ENCODE data around the gene DCTN5.

DCTN5 gene

GRCh38 chr16:23678430-23679273 lies 37.4 kb downstream of the DCTN5 start, which contains the start of gene PLK1:
Gene PLK1, plus strand, starts transcription at chr16:23678889. Its CDS starts 44 bp downstream, at chr16:23678933.
- H3K4me1 Mint-ChIP-seq, result peaks cover 19% of the 10 kb centered on the region
- DNase-seq (ENCODE audit: low spot score in 2 of 2), result peak; percentile 57 to 91
- ATAC-seq, result peak; percentile 97
- H3K27ac Mint-ChIP-seq, result peak within 1 kb of the TSS; percentile 83
- peak within 1 kb of the TSS; percentile 86 for H3K4me3 Mint-ChIP-seq
- H3K36me3 Mint-ChIP-seq, result peaks cover 63% of the 10 kb centered on the region
- H3K9me3 Mint-ChIP-seq, result no peaks in the 10 kb centered on the region

GRCh38 chr16:23679274-23679985 lies 38.2 kb downstream of the DCTN5 start:
- Mint-ChIP-seq H3K36me3 (peaks cover 63% of the 10 kb centered on the region), H3K4me1 (peaks cover 19% of the 10 kb centered on the region), H3K9me3 (no peaks in the 10 kb centered on the region), H3K4me3 (peak overlapping the region; percentile 86), H3K27ac (peak overlapping the region; percentile 83)
- ATAC-seq, result peak; percentile 3
- DNase-seq (ENCODE audit: low spot score in 2 of 2), result peak in 1 of 2 donors; percentile 59

DNA sequence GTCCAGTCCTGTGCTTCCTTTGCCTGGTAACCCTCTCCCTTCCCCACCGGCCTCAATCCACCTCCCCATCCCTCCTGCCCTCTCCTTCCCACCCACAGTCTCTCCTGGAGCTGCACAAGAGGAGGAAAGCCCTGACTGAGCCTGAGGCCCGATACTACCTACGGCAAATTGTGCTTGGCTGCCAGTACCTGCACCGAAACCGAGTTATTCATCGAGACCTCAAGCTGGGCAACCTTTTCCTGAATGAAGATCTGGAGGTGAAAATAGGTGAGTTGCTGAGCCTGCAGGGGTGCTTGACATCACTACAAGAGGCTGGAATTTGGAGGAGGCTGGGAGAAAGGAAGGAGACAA lies 38.7 kb downstream of the DCTN5 start:
- Mint-ChIP-seq H3K36me3 (peaks cover 63% of the 10 kb centered on the region), H3K4me3 (peak overlapping the region; percentile 86), H3K9me3 (no peaks in the 10 kb centered on the region), H3K27ac (peak overlapping the region; percentile 83), H3K4me1 (peaks cover 19% of the 10 kb centered on the region)
- ATAC-seq, result no peak
- no peak for DNase-seq (ENCODE audit: low spot score in 2 of 2)

DNA sequence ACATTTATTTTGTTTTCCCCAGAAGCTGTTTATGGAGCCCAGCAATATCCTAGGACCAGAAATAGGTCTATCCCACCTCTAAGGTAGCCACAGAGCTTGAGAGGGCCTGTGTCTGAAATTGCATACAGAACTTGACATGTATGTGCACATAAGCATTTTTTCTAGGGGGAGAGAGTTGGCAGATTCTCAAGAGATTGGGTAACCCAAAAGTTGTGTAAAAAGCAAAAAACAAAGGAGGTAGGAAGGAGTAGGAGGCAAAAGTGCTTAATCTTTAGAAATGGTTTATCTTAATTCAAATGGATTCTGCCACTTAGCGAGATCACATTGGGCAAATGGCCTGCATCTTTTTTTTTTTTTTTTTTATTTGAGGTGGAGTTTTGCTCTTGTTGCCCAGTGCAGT lies 40.9 kb downstream of the DCTN5 start:
- ATAC-seq (no peak), DNase-seq (ENCODE audit: low spot score in 2 of 2) (no peak)
- Mint-ChIP-seq H3K36me3 (peaks cover 80% of the 10 kb centered on the region), H3K4me3 (no peak overlapping the region), H3K27ac (no peak overlapping the region), H3K4me1 (peaks cover 19% of the 10 kb centered on the region), H3K9me3 (no peaks in the 10 kb centered on the region)

DNA sequence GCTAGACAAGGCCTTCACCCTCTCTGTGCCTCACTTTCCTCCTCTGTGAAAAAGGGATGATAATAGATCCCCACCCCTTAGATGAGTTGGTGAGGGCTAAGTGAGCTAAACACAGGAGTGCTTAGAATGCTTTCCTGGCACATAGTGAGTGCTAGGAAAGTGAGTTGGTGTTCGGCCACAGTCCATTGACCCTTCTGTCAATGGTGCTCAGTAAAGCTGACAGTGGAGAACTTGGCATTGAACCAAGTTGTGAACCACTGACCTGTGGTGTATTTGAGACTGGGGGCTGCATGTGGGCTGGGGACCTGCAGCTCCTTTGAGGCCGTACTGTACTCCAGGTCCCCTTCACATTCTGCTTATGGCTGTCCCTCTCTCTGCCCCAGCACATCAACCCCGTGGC lies 42.2 kb downstream of the DCTN5 start:
- no peak for ATAC-seq
- peaks cover 93% of the 10 kb centered on the region for H3K36me3 Mint-ChIP-seq

DNA sequence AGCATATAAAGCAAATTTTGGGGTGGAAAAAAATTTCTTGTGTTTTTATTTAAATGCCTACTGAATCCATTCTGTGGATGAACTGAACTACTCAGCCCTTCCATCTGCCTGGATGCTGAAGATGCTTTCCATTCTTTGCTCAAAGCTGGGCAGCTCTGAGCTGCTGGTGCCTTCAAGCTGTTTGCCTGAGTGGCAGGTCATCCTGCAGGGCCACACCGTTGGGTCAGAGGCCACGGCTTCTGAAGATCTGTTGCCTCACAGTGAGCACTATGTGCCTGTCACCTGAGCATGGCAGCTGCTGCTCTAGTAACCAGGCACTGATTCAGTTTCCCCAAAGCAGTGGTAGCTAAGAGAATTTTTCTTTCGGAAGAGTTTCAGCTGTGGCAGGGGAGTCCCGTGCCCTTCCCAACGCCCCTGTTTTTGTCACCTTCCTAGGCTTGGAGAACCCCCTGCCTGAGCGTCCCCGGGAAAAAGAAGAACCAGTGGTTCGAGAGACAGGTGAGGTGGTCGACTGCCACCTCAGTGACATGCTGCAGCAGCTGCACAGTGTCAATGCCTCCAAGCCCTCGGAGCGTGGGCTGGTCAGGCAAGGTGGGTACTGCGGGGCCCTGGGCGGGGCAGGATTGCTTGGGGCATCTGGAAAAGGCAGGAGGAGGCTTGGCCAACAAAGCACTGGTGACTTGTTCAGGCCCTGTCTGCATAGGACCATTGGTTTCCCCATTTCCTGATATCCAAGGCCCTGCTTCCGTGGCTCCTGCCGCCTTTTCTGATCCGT lies 46.0 kb downstream of the DCTN5 start:
- Mint-ChIP-seq H3K4me1 (no peaks in the 10 kb centered on the region), H3K36me3 (peaks cover 90% of the 10 kb centered on the region), H3K9me3 (no peaks in the 10 kb centered on the region), H3K4me3 (no peak overlapping the region), H3K27ac (no peak overlapping the region)
- DNase-seq (ENCODE audit: low spot score in 2 of 2), result no peak
- no peak for ATAC-seq

More for the DNA sequence above, 42.2 kb downstream of the DCTN5 start:
- peaks cover 14% of the 10 kb centered on the region for H3K4me1 Mint-ChIP-seq
- no peak for DNase-seq (ENCODE audit: low spot score in 2 of 2)
- H3K9me3 Mint-ChIP-seq, result no peaks in the 10 kb centered on the region
- no peak overlapping the region for H3K27ac Mint-ChIP-seq
- no peak overlapping the region for H3K4me3 Mint-ChIP-seq

DNA sequence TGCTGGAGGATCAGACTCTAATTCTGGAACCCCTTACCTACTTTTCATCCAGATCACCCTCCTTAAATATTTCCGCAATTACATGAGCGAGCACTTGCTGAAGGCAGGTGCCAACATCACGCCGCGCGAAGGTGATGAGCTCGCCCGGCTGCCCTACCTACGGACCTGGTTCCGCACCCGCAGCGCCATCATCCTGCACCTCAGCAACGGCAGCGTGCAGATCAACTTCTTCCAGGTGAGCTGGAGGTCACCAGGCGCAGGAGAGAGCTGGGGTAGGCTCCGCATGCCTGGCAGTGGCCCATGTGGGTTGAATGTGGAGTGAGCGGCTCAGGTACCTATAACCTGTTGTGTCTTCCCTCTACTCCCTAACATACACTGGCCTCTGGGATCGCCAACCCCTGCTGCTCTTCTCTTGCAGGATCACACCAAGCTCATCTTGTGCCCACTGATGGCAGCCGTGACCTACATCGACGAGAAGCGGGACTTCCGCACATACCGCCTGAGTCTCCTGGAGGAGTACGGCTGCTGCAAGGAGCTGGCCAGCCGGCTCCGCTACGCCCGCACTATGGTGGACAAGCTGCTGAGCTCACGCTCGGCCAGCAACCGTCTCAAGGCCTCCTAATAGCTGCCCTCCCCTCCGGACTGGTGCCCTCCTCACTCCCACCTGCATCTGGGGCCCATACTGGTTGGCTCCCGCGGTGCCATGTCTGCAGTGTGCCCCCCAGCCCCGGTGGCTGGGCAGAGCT lies 48.3 kb downstream of the DCTN5 start:
- H3K36me3 Mint-ChIP-seq, result peaks cover 66% of the 10 kb centered on the region

GRCh38 chr16:23690771-23691482 lies 49.7 kb downstream of the DCTN5 start:
- H3K4me3 Mint-ChIP-seq, result no peak overlapping the region
- no peak overlapping the region for H3K27ac Mint-ChIP-seq
- H3K4me1 Mint-ChIP-seq, result no peaks in the 10 kb centered on the region
- DNase-seq (ENCODE audit: low spot score in 2 of 2) (no peak), ATAC-seq (no peak)
- H3K9me3 Mint-ChIP-seq, result no peaks in the 10 kb centered on the region
- peaks cover 53% of the 10 kb centered on the region for H3K36me3 Mint-ChIP-seq

More for the DNA sequence above, 48.3 kb downstream of the DCTN5 start:
- Mint-ChIP-seq H3K9me3 (no peaks in the 10 kb centered on the region), H3K4me3 (no peak overlapping the region), H3K4me1 (no peaks in the 10 kb centered on the region), H3K27ac (no peak overlapping the region)
- ATAC-seq, result no peak
- no peak for DNase-seq (ENCODE audit: low spot score in 2 of 2)

GRCh38 chr16:23691483-23692189 lies 50.4 kb downstream of the DCTN5 start:
- no peak overlapping the region for H3K27ac Mint-ChIP-seq
- no peaks in the 10 kb centered on the region for H3K9me3 Mint-ChIP-seq
- peaks cover 46% of the 10 kb centered on the region for H3K36me3 Mint-ChIP-seq
- no peak for ATAC-seq
- no peak overlapping the region for H3K4me3 Mint-ChIP-seq
- no peaks in the 10 kb centered on the region for H3K4me1 Mint-ChIP-seq
- no peak for DNase-seq (ENCODE audit: low spot score in 2 of 2)

- no peak for DNase-seq (ENCODE audit: low spot score in 2 of 2)
- Mint-ChIP-seq H3K27ac (no peak overlapping the region), H3K9me3 (no peaks in the 10 kb centered on the region), H3K4me1 (no peaks in the 10 kb centered on the region), H3K36me3 (peaks cover 39% of the 10 kb centered on the region), H3K4me3 (no peak overlapping the region)
- no peak for ATAC-seq
Observed at GRCh38 chr16:23692190-23692837, 51.0 kb downstream of the DCTN5 start.

- Mint-ChIP-seq H3K9me3 (no peaks in the 10 kb centered on the region), H3K36me3 (peaks cover 20% of the 10 kb centered on the region), H3K4me3 (no peak overlapping the region), H3K4me1 (peaks cover 8% of the 10 kb centered on the region), H3K27ac (no peak overlapping the region)
- no peak for DNase-seq (ENCODE audit: low spot score in 2 of 2)
- no peak for ATAC-seq
Observed at GRCh38 chr16:23694265-23694643, 53.0 kb downstream of the DCTN5 start.

GRCh38 chr16:23694644-23695373 lies 53.5 kb downstream of the DCTN5 start:
- Mint-ChIP-seq H3K4me3 (no peak overlapping the region), H3K9me3 (no peaks in the 10 kb centered on the region), H3K4me1 (peaks cover 11% of the 10 kb centered on the region), H3K36me3 (peaks cover 14% of the 10 kb centered on the region), H3K27ac (no peak overlapping the region)
- ATAC-seq (no peak), DNase-seq (ENCODE audit: low spot score in 2 of 2) (no peak)

DNA sequence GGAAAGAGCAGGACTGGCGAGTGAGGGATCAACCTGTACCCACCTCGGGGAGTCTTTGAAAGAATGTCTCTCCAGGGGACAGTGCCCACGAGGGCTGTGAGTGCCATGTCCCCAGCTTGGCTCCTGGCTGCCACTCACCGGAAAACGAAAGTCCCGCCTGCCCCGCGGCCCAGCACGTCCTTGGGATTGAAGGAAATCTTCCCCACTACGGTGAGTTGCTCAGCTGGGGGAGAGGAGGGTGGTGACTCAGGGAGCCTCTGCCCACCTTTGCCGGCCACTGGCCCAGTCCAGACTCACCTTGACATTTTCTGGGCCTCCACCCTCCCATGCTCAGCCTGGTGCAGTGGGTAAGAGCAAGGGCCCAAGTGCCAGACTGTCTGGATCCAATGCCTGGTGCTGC lies 54.5 kb downstream of the DCTN5 start:
- peaks cover 7% of the 10 kb centered on the region for H3K36me3 Mint-ChIP-seq
- H3K27ac Mint-ChIP-seq, result no peak overlapping the region
- ATAC-seq (no peak), DNase-seq (ENCODE audit: low spot score in 2 of 2) (no peak)
- H3K4me1 Mint-ChIP-seq, result peaks cover 11% of the 10 kb centered on the region
- no peaks in the 10 kb centered on the region for H3K9me3 Mint-ChIP-seq
- H3K4me3 Mint-ChIP-seq, result no peak overlapping the region

Measured in stimulated activated effector memory CD8-positive, alpha-beta T cell treated with anti-CD3 and anti-CD28 coated beads, Interleukin-12 subunit alpha, Interleukin-12 subunit beta, amount 100 ng/mL, for 72 hours (primary cell).